Adrenal gland (tissue), 12 donors: ENCODE results near the gene PLIN1. TPM values are rescaled to one million over a fixed set of nuclear protein-coding genes. Genes with fewer than 3 reads are reported as not detected.

Experiments used
- DNase-seq, 7 donors: peaks; one replicate each; pipeline ENCODE4 v3.0.0-alpha.2; 2019 to 2020
- H3K27ac ChIP-seq, 5 donors: fragments of 200-600 bp; sonication (generic) in 4 of 5; 1 replicate in 3 of 5; 2 replicates in 2 of 5; pipeline versions ENCODE4 v1.5.1 to v1.8.0; 2016 to 2020; ENCODE audit warnings: mild to moderate bottlenecking in 1 of 5
- H3K27me3 ChIP-seq: fragments of 200-600 bp; 2 replicates; pipeline ENCODE4 v1.8.0; 2021
- H3K36me3 ChIP-seq, 2 donors: fragments of 200-600 bp; replicated peaks in 1 of 2; 1 replicate in 1 of 2; 2 replicates in 1 of 2; pipeline versions ENCODE4 v1.5.1 to v1.8.0; 2018 to 2022
- H3K4me1 ChIP-seq, 2 donors: fragments of 200-600 bp; replicated peaks in 1 of 2; 1 replicate in 1 of 2; 2 replicates in 1 of 2; pipeline versions ENCODE4 v1.5.1 to v1.8.0; 2018 to 2021
- H3K4me3 ChIP-seq, 4 donors: fragments of 200-600 bp; sonication (generic) in 3 of 4; one replicate each; pipeline ENCODE4 v1.5.1; 2016 to 2018
- H3K9me3 ChIP-seq, 3 donors: fragments of 200-600 bp; sonication (generic) in 1 of 3; replicated peaks in 1 of 3; 1 replicate in 2 of 3; 2 replicates in 1 of 3; pipeline versions ENCODE4 v1.5.1 to v1.8.0; 2016 to 2021
- CTCF ChIP-seq, 6 experiments: fragments of 450-650 bp in 4 of 6; fragments of 200-600 bp in 2 of 6; sonication (generic) in 1 of 6; IDR thresholded peaks; 1 replicate in 5 of 6; 2 replicates in 1 of 6; pipeline versions ENCODE4 v1.5.1 to v1.8.0; 2016 to 2021; ENCODE audit warnings: antibody characterized with exemption in 6 of 6, mild to moderate bottlenecking in 2 of 6, moderate library complexity in 1 of 6
- POLR2A ChIP-seq, 2 donors: fragments of 450-650 bp; IDR thresholded peaks; one replicate each; pipeline ENCODE4 v1.6.1; 2017; ENCODE audit warnings: antibody characterized with exemption in 2 of 2, mild to moderate bottlenecking in 2 of 2, moderate library complexity in 1 of 2
- WGBS, 4 donors: extraction: QIAGEN DNeasy Blood & Tissue Kit in 2 of 4; methylation state at CpG; one replicate each; pipeline versions ENCODE4 v1.1.5 to v1.1.7; 2013 to 2017; 5-methylcytosine and 5-hydroxymethylcytosine counted together
- intact Hi-C, 2 donors: fragments of 100-400 bp; cut with DNase I; formaldehyde crosslinking; loops; one replicate each; pipeline versions ENCODE4 v1.14.1 to v1.15.0; 2022 to 2023
- polyA plus RNA-seq, 3 donors: library from polyadenylated mRNA; stranded (reverse); fragments of 200-250 nt in 2 of 3; fragments of 350-450 nt in 1 of 3; fragmentation: Illumina TruSeq in 1 of 3; extraction: RNeasy Lipid Tissue Mini Kit (QIAGEN cat#74804) in 1 of 3; gene quantifications; one replicate each; pipeline ENCODE4 v1.2.3, GENCODE V29; 2013 to 2014
- total RNA-seq, 9 donors: library from RNA; depleted of rRNA in 4 of 9; stranded (reverse); fragments of >200 nt in 4 of 9; fragments of 120-200 nt in 1 of 9; fragmentation: NEBNext Ultra II Directional in 1 of 9; extraction: Animal tissue kit (Norgen Biotek cat#: 25700) in 1 of 9; gene quantifications; one replicate each; pipeline versions ENCODE4 v1.1.0 to v1.2.4, GENCODE V29; 2013 to 2023
- donor health status: healthy with polysubstance abuse.
- donor health status: Bipolar disorder and iron deficiency.
- donor health status: DM: yes; HTN: yes; CAD: no.
- donor health status: DM: no; HTN: no; CAD: no.
- donor health status: DM: no; HTN: no; CAD: no.
- donor health status: DM: yes; HTN: yes; CAD: no.

Gene PLIN1
- total and polyA plus RNA-seq, 12 donors, result 0.11 to 199 (median 6.3) TPM

- intact Hi-C loops, result no loop called here
These were observed 9.8 kb downstream of the PLIN1 start for GRCh38 chr15:89669309-89669865.

GRCh38 chr15:89668171-89668570 lies 11.0 kb downstream of the PLIN1 start:
- no peak overlapping the region for H3K27ac ChIP-seq
- H3K4me1 ChIP-seq, result peaks cover 8 to 23% of the 10 kb centered on the region in 2 donors
- intact Hi-C loops, result no loop called here
- H3K9me3 ChIP-seq, result no peaks in the 10 kb centered on the region
- no peaks in the 10 kb centered on the region for H3K36me3 ChIP-seq
- DNase-seq, result no peak
- 90 to 99% (median 92%) methylated on average over 3 of the region's 3 CpGs for WGBS, 4 donors
- H3K27me3 ChIP-seq, result no peaks in the 10 kb centered on the region
- no peak overlapping the region for H3K4me3 ChIP-seq
- TF ChIP-seq POLR2A (IDR thresholded peaks at IDR 0.05) (no peak), CTCF (IDR thresholded peaks at IDR 0.05) (no peak)

More at GRCh38 chr15:89669309-89669865, 9.8 kb downstream of the PLIN1 start:
- Histone ChIP-seq H3K36me3 (no peaks in the 10 kb centered on the region), H3K27ac (no peak overlapping the region), H3K27me3 (no peaks in the 10 kb centered on the region), H3K9me3 (no peaks in the 10 kb centered on the region), H3K4me1 (peaks cover 7 to 19% of the 10 kb centered on the region in 2 donors), H3K4me3 (no peak overlapping the region)
- peak in 1 of 7 donors; percentile 30 for DNase-seq
- 79 to 96% (median 88%) methylated on average over 8 to 9 of the region's 9 CpGs for WGBS, 4 donors
- TF ChIP-seq CTCF (IDR thresholded peaks at IDR 0.05), result no peak
- TF ChIP-seq POLR2A (IDR thresholded peaks at IDR 0.05), result no peak

GRCh38 chr15:89667706-89667960 lies 11.5 kb downstream of the PLIN1 start:
- Histone ChIP-seq H3K4me1 (peaks cover 13 to 25% of the 10 kb centered on the region in 2 donors), H3K36me3 (no peaks in the 10 kb centered on the region), H3K9me3 (no peaks in the 10 kb centered on the region), H3K4me3 (no peak overlapping the region), H3K27ac (no peak overlapping the region), H3K27me3 (no peaks in the 10 kb centered on the region)
- TF ChIP-seq CTCF (IDR thresholded peaks at IDR 0.05) (no peak), POLR2A (IDR thresholded peaks at IDR 0.05) (no peak)
- intact Hi-C loops, result no loop called here
- WGBS, 4 donors, result 93 to 100% (median 97%) methylated on average over 7 of the region's 7 CpGs
- no peak for DNase-seq

- H3K4me3 ChIP-seq, result no peak overlapping the region
These were observed 12.1 kb downstream of the PLIN1 start for GRCh38 chr15:89666858-89667705.

More at GRCh38 chr15:89666858-89667705, 12.1 kb downstream of the PLIN1 start:
- Histone ChIP-seq H3K36me3 (no peaks in the 10 kb centered on the region), H3K27ac (peak overlapping the region in 1 of 5 donors; percentile 95), H3K27me3 (no peaks in the 10 kb centered on the region), H3K9me3 (no peaks in the 10 kb centered on the region), H3K4me1 (peaks cover 17 to 24% of the 10 kb centered on the region in 2 donors)
- intact Hi-C loops, result no loop called here
- DNase-seq, result no peak
- TF ChIP-seq CTCF (IDR thresholded peaks at IDR 0.05), result no peak
- no peak for TF ChIP-seq POLR2A (IDR thresholded peaks at IDR 0.05)
- WGBS, 4 donors, result 82 to 97% (median 93%) methylated on average over 6 to 13 of the region's 13 CpGs
